IMR-90 (cell line): ENCODE data around the gene BCAS3. TPM values are rescaled to one million over a fixed set of nuclear protein-coding genes. Genes with fewer than 3 reads are reported as not detected.

Experiments
- ATAC-seq: fragments of 200-7000 bp; cut with Tn5 transposase; 2 replicates; pipeline ENCODE4 v1.9.1; 2020; ENCODE audit warnings: low read depth, mild to moderate bottlenecking, moderate library complexity
- BruUV-seq: library from RNA; stranded (reverse); fragments of 400-500 nt; replicated peaks from 2 replicates; lab custom pipeline; 2021; lab: Mats Ljungman, UMichigan
- CTCF ChIA-PET: fragments of 300-600 bp; formaldehyde crosslinking; extraction: SDS; loops from one replicate; lab custom pipeline; 2021; ENCODE audit warnings: antibody characterized with exemption; lab: Yijun Ruan, JAX
- POLR2A ChIA-PET: fragments of 300-600 bp; sonication (Branson Sonifier 250); formaldehyde crosslinking; loops from one replicate; lab custom pipeline; 2022; ENCODE audit warnings: antibody characterized with exemption; ENCODE audit not compliant: unreplicated experiment; lab: Charles Lee
- DNase-seq: peaks from one replicate; pipeline ENCODE4 v3.0.0; 2013
- H2AFZ ChIP-seq: replicated peaks from 2 replicates; pipeline ENCODE3; 2013; ENCODE audit warnings: low read length, mild to moderate bottlenecking; ENCODE audit not compliant: poor library complexity
- H2AK5ac ChIP-seq: 2 replicates; pipeline ENCODE4 v1.6.1; 2013; ENCODE audit warnings: low read depth, low read length, inconsistent platforms
- H2AK9ac ChIP-seq: replicated peaks from 2 replicates; pipeline ENCODE3; 2013; ENCODE audit warnings: mild to moderate bottlenecking, low read depth, low read length, moderate library complexity; ENCODE audit not compliant: poor library complexity
- H2BK120ac ChIP-seq: 2 replicates; pipeline ENCODE4 v1.6.1; 2013; ENCODE audit warnings: low read depth, low read length, inconsistent platforms
- H2BK15ac ChIP-seq: 3 replicates; pipeline ENCODE4 v1.6.1; 2013; ENCODE audit warnings: low read depth, low read length, inconsistent platforms
- H2BK20ac ChIP-seq: 2 replicates; pipeline ENCODE4 v1.6.1; 2013; ENCODE audit warnings: low read depth, mild to moderate bottlenecking, inconsistent platforms, low read length, moderate library complexity
- H2BK5ac ChIP-seq: 2 replicates; pipeline ENCODE4 v1.6.1; 2013; ENCODE audit warnings: mild to moderate bottlenecking, low read depth, low read length, inconsistent platforms; ENCODE audit not compliant: poor library complexity, severe bottlenecking
- H3K14ac ChIP-seq: replicated peaks from 2 replicates; pipeline ENCODE4 v1.6.1; 2013; ENCODE audit warnings: low read depth, low read length, inconsistent platforms
- H3K18ac ChIP-seq: 2 replicates; pipeline ENCODE4 v1.6.1; 2013; ENCODE audit warnings: low read depth, low read length, control low read depth
- H3K23ac ChIP-seq: 2 replicates; pipeline ENCODE4 v1.6.1; 2013; ENCODE audit warnings: low read depth, low read length, inconsistent platforms
- H3K27ac ChIP-seq: 2 replicates; pipeline ENCODE4 v1.5.1; 2013; ENCODE audit warnings: mild to moderate bottlenecking, control low read depth, low read length; ENCODE audit not compliant: insufficient read depth
- H3K27me3 ChIP-seq: 2 replicates; pipeline ENCODE4 v1.6.1; 2013; ENCODE audit warnings: low read length; ENCODE audit not compliant: control insufficient read depth, insufficient read depth
- H3K36me3 ChIP-seq: 2 replicates; pipeline ENCODE4 v1.6.1; 2013; ENCODE audit warnings: low read length, mixed read lengths; ENCODE audit not compliant: control insufficient read depth, insufficient read depth
- H3K4ac ChIP-seq: 2 replicates; pipeline ENCODE4 v1.6.1; 2013; ENCODE audit warnings: low read depth, low read length, inconsistent platforms
- H3K4me1 ChIP-seq: 2 replicates; pipeline ENCODE4 v1.6.1; 2013; ENCODE audit warnings: low read length, mixed read lengths; ENCODE audit not compliant: control insufficient read depth, insufficient read depth
- H3K4me2 ChIP-seq: 2 replicates; pipeline ENCODE4 v1.6.1; 2013; ENCODE audit warnings: low read depth, mild to moderate bottlenecking, control low read depth, low read length, moderate library complexity
- H3K4me3 ChIP-seq: 2 replicates; pipeline ENCODE4 v1.5.1; 2013; ENCODE audit warnings: low read depth, mild to moderate bottlenecking, control low read depth, low read length, moderate library complexity; ENCODE audit not compliant: insufficient read depth
- H3K56ac ChIP-seq: 2 replicates; pipeline ENCODE4 v1.6.1; 2013; ENCODE audit warnings: low read length, inconsistent platforms; ENCODE audit not compliant: insufficient read depth; ENCODE audit errors: extremely low read depth
- H3K79me1 ChIP-seq, 2 experiments: 2 replicates each; pipeline ENCODE4 v1.6.1; 2013; ENCODE audit warnings: low read length in 2 of 2, inconsistent platforms in 1 of 2, low read depth in 1 of 2
- H3K9ac ChIP-seq: 2 replicates; pipeline ENCODE4 v1.6.1; 2013; ENCODE audit warnings: low read depth, low read length, control low read depth
- H3K9me1 ChIP-seq: 2 replicates; pipeline ENCODE4 v1.6.1; 2013; ENCODE audit warnings: low read length, inconsistent platforms; ENCODE audit not compliant: insufficient read depth
- H3K9me3 ChIP-seq: 2 replicates; pipeline ENCODE4 v1.6.1; 2013; ENCODE audit warnings: low read length; ENCODE audit not compliant: control insufficient read depth, insufficient read depth
- H4K20me1 ChIP-seq: 2 replicates; pipeline ENCODE4 v1.6.1; 2013; ENCODE audit warnings: low read length, inconsistent platforms; ENCODE audit not compliant: insufficient read depth
- H4K5ac ChIP-seq: 2 replicates; pipeline ENCODE4 v1.6.1; 2013; ENCODE audit warnings: mild to moderate bottlenecking, low read depth, low read length, control low read depth
- H4K8ac ChIP-seq, 2 experiments: 2 replicates each; pipeline ENCODE4 v1.6.1; 2013; ENCODE audit warnings: low read depth in 2 of 2, low read length in 2 of 2, control low read depth in 1 of 2, inconsistent platforms in 1 of 2
- H4K91ac ChIP-seq: 2 replicates; pipeline ENCODE4 v1.6.1; 2013; ENCODE audit warnings: low read depth, low read length, inconsistent platforms; ENCODE audit not compliant: insufficient read depth
- BHLHE40 ChIP-seq: fragments of 150-350 bp; IDR thresholded peaks from 2 replicates; pipeline ENCODE4 v1.6.1; 2016; ENCODE audit warnings: mild to moderate bottlenecking, low read depth, low read length
- CHD1 ChIP-seq: IDR thresholded peaks from 2 replicates; pipeline ENCODE4 v1.6.1; 2012; ENCODE audit warnings: low read depth, low read length, improper control_type of control experiment
- FOS ChIP-seq: fragments of 150-350 bp; IDR thresholded peaks from 2 replicates; pipeline ENCODE4 v1.6.1; 2016; ENCODE audit warnings: low read depth, low read length
- MAFK ChIP-seq: IDR thresholded peaks from 2 replicates; pipeline ENCODE4 v1.6.1; 2012; ENCODE audit warnings: low read depth, low read length, improper control_type of control experiment
- MAZ ChIP-seq: IDR thresholded peaks from 2 replicates; pipeline ENCODE4 v1.6.1; 2012; ENCODE audit warnings: low read depth, mild to moderate bottlenecking, low read length, improper control_type of control experiment, moderate library complexity, borderline replicate concordance
- MXI1 ChIP-seq: IDR thresholded peaks from 2 replicates; pipeline ENCODE4 v1.6.1; 2012; ENCODE audit warnings: low read depth, mild to moderate bottlenecking, low read length, moderate library complexity, borderline replicate concordance
- NFE2L2 ChIP-seq: fragments of 150-350 bp; IDR thresholded peaks from 2 replicates; pipeline ENCODE4 v1.6.1; 2016; ENCODE audit warnings: low read depth, mild to moderate bottlenecking, low read length
- POLR2A ChIP-seq: IDR thresholded peaks from 2 replicates; pipeline ENCODE4 v1.6.1; 2012; ENCODE audit warnings: mild to moderate bottlenecking, low read depth, low read length
- RAD21 ChIP-seq: IDR thresholded peaks from 2 replicates; pipeline ENCODE4 v1.6.1; 2012; ENCODE audit warnings: low read length, improper control_type of control experiment
- RCOR1 ChIP-seq: IDR thresholded peaks from 2 replicates; pipeline ENCODE4 v1.6.1; 2012; ENCODE audit warnings: mild to moderate bottlenecking, low read length, improper control_type of control experiment; ENCODE audit not compliant: insufficient replicate concordance
- RFX5 ChIP-seq: IDR thresholded peaks from 2 replicates; pipeline ENCODE4 v1.8.0; 2012; ENCODE audit warnings: low read depth, mild to moderate bottlenecking, low read length, moderate library complexity
- SMC3 ChIP-seq: fragments of 150-350 bp; IDR thresholded peaks from 2 replicates; pipeline ENCODE4 v1.6.1; 2016; ENCODE audit warnings: low read depth, mild to moderate bottlenecking, antibody characterized with exemption, low read length, moderate library complexity
- WGBS, 2 experiments: methylation state at CpG; one replicate each; pipeline versions ENCODE4 v1.1.5 to v1.1.7; 2013; ENCODE audit warnings: missing lambda C conversion rate in 2 of 2; ENCODE audit not compliant: insufficient read length in 1 of 2; ENCODE audit errors: extremely low coverage in 2 of 2; 5-methylcytosine and 5-hydroxymethylcytosine counted together
- dilution Hi-C: fragments of 300-500 bp; cut with HindIII; formaldehyde crosslinking; loops from one replicate; pipeline ENCODE4 v1.14.3; 2018; ENCODE audit warnings: low sequenced_read_pairs; ENCODE audit not compliant: unreplicated experiment
- in situ Hi-C: fragments of 300-500 bp; cut with MboI; formaldehyde crosslinking; loops from 3 replicates; pipeline ENCODE4 v1.14.3; 2019; ENCODE audit warnings: low sequenced_read_pairs, inconsistent platforms, mixed read lengths
- intact Hi-C: fragments of 100-400 bp; cut with micrococcal nuclease; formaldehyde crosslinking; loops from 2 replicates; pipeline ENCODE4 v1.10.0; 2022
- polyA plus RNA-seq, 3 experiments: library from polyadenylated mRNA; depleted of rRNA; stranded (reverse); fragments of >200 nt; gene quantifications; 2 replicates each; pipeline ENCODE4 v1.2.3, GENCODE V29; 2012; ENCODE audit warnings: low replicate concordance in 1 of 3
- total RNA-seq: library from RNA; depleted of rRNA; stranded (reverse); fragments of >200 nt; gene quantifications from 2 replicates; pipeline ENCODE4 v1.2.3, GENCODE V29; 2012
- TF ChIP-seq, protein P1 (sequence below): fragments of 150-350 bp; IDR thresholded peaks from 2 replicates; pipeline ENCODE4 v1.6.1; 2017; ENCODE audit warnings: mild to moderate bottlenecking, antibody characterized with exemption, low read length, low read depth

BCAS3 gene
- total and polyA plus RNA-seq, 2 of the 4 experiments (the other 2 are of a cell fraction) = 6.3 to 27.1 TPM

DNA sequence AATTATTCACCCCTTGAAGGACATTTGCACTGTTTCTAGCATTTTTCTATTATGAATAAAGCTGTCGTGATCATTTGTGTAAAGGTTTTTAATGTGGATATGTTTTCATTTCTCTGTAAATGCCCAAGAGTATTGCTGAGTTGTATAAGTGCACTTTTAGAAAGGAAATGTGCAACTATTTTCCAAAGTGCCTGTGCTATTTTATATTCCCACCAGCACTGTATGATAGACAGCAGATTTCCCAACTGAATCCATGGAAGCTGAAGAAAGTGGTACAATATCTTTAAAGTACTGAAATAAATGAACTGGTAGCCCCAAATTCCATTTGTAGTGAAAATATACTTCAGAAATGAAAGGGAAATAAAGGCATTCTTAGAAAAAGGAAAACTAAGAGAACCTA, 238.4 kb downstream of the BCAS3 start:
- intact Hi-C loops (no loop called here), dilution Hi-C loops (no loop called here), in situ Hi-C loops (no loop called here)
- no CpG with 5 or more reads among the region's 1 CpG for WGBS, 2 experiments
- DNase-seq (no peak), ATAC-seq (no peak)
- peaks cover 2% of the 10 kb centered on the region; the same call in 1 of the 2 replicates for H3K9me3 ChIP-seq
- H3K18ac ChIP-seq = no peak overlapping the region
- CTCF ChIA-PET = no interaction called here
- no peak overlapping the region for H3K4ac ChIP-seq
- H3K23ac ChIP-seq = no peak overlapping the region
- TF ChIP-seq MAZ (no peak), CHD1 (no peak), MAFK (no peak), NFE2L2 (no peak), RAD21 (no peak), SMC3 (no peak), POLR2A (no peak), BHLHE40 (no peak), RCOR1 (no peak), RFX5 (no peak), MXI1 (no peak), FOS (no peak)
- TF ChIP-seq, protein P1, sequence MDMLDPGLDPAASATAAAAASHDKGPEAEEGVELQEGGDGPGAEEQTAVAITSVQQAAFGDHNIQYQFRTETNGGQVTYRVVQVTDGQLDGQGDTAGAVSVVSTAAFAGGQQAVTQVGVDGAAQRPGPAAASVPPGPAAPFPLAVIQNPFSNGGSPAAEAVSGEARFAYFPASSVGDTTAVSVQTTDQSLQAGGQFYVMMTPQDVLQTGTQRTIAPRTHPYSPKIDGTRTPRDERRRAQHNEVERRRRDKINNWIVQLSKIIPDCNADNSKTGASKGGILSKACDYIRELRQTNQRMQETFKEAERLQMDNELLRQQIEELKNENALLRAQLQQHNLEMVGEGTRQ = no peak
- no peaks in the 10 kb centered on the region for H3K79me1 ChIP-seq
- POLR2A ChIA-PET = no interaction called here
- no peaks in the 10 kb centered on the region for H3K9me1 ChIP-seq
- H2AFZ ChIP-seq = no peak overlapping the region
- no peak overlapping the region for H4K8ac ChIP-seq
- no peaks in the 10 kb centered on the region for H3K4me1 ChIP-seq
- no peak overlapping the region for H3K14ac ChIP-seq
- H2BK5ac ChIP-seq = no peak overlapping the region
- H3K4me3 ChIP-seq = no peak overlapping the region
- no peaks in the 10 kb centered on the region for H3K27me3 ChIP-seq
- no peak overlapping the region for H2BK20ac ChIP-seq
- H2AK9ac ChIP-seq = no peak overlapping the region
- H3K56ac ChIP-seq = no peak overlapping the region
- no TSS peak for BruUV-seq
- H3K4me2 ChIP-seq = no peak overlapping the region
- no peak overlapping the region for H3K9ac ChIP-seq
- no peaks in the 10 kb centered on the region for H3K36me3 ChIP-seq
- H4K91ac ChIP-seq = no peak overlapping the region
- no peak overlapping the region for H2AK5ac ChIP-seq
- no peaks in the 10 kb centered on the region for H4K20me1 ChIP-seq
- H2BK15ac ChIP-seq = no peak overlapping the region
- H4K5ac ChIP-seq = no peak overlapping the region
- H3K27ac ChIP-seq = no peak overlapping the region
- no peak overlapping the region for H2BK120ac ChIP-seq
